Measurements from ENCODE around the gene ZNF208.

The ZNF208 gene

GRCh38 chr19:21883516-21883915, 127.2 kb downstream of the ZNF208 start:
- DNase-seq: no peak

Measured in T-helper 1 cell (primary cell).